ENCODE measurements around the gene TMEM150A. TPM values are rescaled to one million over a fixed set of nuclear protein-coding genes. Genes with fewer than 3 reads are reported as not detected.
"Not testable (repeated sequence)": the region's sequence is repeated elsewhere in the genome, so short reads cannot be mapped to it uniquely, and the experiment has no call there.

TMEM150A gene
- total RNA-seq, 1 experiment from 2014 or later, result 17.9 TPM

DNA sequence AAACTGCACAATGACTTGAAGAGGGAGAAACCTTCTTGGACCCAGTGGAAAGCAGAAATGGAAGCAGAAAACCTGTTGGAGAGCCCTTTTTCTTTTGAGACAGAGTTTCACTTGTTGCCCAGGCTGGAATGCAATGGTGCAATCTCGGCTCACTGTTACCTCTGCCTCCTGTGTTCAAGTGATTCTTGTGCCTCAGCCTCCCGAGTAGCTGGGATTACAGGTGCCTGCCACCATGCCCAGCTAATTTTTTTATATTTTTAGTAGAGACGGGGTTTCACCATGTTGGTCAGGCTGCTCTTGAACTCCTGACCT, 1.6 kb upstream of the TMEM150A start:
- H3K4me3 ChIP-seq (ENCODE audit: insufficient read depth, low read depth, low read length); H3K27me3 ChIP-seq (ENCODE audit: control insufficient read depth, insufficient read depth, low read length); H3K36me3 ChIP-seq (replicated peaks; ENCODE audit: control insufficient read depth, insufficient read depth, low read length); DNase-seq: not testable (repeated sequence)

DNA sequence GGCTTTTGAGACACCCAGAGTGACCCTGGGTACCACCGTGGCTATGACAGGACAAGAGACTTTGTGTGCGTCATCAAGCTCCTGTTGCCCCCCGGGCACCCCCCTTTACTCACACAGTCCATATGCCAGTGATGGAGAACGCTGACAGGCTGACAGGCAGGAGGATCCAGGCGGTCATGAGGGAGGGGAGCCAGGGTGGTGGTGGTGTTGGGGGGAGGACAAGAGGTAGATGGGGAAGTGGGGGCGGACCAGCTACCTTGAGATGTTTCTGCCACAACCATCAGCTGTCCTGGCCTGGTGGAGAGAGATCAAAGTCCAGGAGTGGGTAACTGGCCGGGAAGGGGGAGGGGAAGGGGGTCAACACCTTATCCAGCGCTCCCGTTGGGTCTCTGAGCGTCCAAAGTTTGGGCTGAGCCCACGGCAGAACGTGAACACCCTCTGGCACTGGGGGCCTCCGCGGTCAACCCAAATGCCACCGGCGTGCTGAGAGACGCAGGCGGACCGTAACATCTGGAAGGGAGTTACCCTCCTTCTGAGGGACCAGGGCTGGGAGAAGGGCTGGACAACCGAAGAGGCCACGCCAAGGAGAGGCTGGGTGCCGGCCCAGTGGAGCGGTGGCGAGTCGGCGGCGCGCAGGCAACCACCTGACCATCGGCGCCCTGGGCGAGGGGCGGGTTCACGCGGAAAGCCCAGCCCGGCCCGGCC, 575 bp downstream of the TMEM150A start:
- Histone ChIP-seq H3K4me3 (ENCODE audit: insufficient read depth, low read depth, low read length) (peak overlapping the region; percentile 94), H3K27me3 (ENCODE audit: control insufficient read depth, insufficient read depth, low read length) (no peaks in the 10 kb centered on the region), H3K36me3 (replicated peaks; ENCODE audit: control insufficient read depth, insufficient read depth, low read length) (peaks cover 4% of the 10 kb centered on the region)
- DNase-seq, result peak; percentile 91

DNA sequence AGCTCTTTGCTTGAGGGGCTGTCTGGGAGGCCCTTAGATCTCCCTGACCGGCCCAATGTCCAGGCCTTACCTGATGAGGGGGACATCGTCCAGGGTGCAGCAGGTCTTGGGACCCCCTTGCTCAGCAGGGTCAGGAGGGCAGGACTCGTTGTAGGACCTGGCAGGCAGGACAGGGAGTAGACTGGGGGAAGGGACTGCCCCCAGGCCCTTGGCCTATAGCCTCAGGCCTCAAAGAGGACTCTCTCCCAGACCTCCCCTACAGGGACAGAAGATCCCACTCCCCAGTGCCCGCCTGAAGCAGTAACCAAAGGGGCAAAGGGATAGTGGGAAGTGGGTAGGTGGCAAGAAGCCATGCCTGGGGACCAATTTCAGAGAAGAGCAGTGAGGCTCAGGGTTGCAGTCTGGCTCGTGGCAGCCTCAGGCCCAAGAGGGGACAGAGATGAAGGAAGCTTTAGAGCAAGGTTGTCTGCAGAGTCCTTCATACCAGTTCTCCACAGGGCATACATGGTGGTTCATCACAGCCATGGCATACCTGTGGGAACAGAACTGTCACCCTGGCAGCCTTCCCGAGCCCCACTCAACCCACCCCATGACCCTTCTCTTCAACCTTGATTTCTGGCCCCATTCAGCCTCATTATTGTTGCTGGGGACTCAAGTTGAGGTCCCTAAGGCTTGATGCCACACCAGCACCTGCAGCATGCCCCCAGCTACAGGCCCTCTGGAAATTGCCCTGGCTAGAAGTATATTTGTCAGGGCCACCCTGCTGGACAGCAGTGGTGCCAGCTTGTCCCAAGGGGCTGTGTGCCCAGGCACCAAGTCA, 1.3 kb downstream of the TMEM150A start:
- Histone ChIP-seq H3K27me3 (ENCODE audit: control insufficient read depth, insufficient read depth, low read length) (no peaks in the 10 kb centered on the region), H3K4me3 (ENCODE audit: insufficient read depth, low read depth, low read length) (no peak overlapping the region; the same call in 1 of the 2 replicates), H3K36me3 (replicated peaks; ENCODE audit: control insufficient read depth, insufficient read depth, low read length) (peaks cover 7% of the 10 kb centered on the region)
- DNase-seq, result peak; percentile 17

DNA sequence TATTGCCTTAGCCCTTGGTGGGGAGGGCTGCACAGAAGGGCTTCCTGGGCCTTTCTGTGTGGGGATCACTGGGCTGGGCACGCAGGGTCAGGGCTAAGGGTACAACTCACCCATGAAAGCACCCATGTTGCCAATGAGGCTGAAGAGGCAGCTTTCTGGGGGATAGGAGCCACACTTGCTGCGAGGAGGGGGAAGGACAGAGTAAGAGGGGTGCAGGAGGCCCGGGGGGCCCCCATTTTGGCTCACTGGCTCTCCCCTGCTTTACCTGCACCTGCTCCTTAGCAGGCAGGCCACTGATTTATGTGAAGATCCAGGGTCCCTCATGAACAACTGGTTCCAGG, 2.3 kb downstream of the TMEM150A start:
- DNase-seq, result peak; percentile 19
- Histone ChIP-seq H3K4me3 (ENCODE audit: insufficient read depth, low read depth, low read length) (no peak overlapping the region), H3K36me3 (replicated peaks; ENCODE audit: control insufficient read depth, insufficient read depth, low read length) (peaks cover 7% of the 10 kb centered on the region), H3K27me3 (ENCODE audit: control insufficient read depth, insufficient read depth, low read length) (no peaks in the 10 kb centered on the region)

DNA sequence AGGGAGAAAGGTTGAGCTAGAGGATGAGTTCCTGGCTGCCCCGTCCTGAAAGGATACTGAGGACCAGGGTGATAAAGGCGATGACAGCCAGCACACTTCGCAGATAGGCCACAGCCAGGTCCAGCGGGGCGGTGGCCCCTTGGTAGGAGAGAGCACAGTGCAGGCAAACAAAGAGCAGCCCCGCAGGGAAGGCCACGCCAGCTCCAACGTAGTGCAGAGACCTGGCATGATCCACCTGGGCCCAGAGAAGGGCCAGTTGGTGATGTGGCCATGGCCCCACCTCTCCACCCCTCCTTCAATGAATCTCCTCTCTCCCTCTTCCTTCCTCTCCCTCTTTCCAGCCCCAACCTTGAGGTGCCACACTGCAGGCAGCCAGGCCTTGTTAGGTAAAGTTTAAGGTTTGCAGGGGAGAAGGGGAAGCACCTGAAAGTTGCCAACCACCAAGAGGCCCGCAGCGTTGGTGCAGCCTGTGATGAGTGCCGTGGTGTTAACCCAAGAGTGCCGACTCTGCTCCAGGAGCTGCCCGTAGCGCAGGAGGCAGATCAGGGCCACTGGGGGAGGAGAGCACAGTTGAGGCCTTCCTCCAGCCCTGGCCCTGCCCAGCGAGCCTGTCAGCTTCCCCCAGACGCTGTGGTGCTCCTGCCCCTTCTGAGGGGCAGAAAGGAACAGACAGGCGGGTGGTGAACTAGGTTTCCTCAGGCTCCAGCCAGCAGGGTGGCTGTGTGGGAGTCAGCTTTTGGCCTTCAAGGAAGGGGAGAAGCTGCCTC, 2.8 kb downstream of the TMEM150A start:
- peaks cover 7% of the 10 kb centered on the region for H3K36me3 ChIP-seq (replicated peaks; ENCODE audit: control insufficient read depth, insufficient read depth, low read length)
- H3K27me3 ChIP-seq (ENCODE audit: control insufficient read depth, insufficient read depth, low read length), result no peaks in the 10 kb centered on the region
- DNase-seq, result peak; percentile 20
- no peak overlapping the region for H3K4me3 ChIP-seq (ENCODE audit: insufficient read depth, low read depth, low read length)

DNA sequence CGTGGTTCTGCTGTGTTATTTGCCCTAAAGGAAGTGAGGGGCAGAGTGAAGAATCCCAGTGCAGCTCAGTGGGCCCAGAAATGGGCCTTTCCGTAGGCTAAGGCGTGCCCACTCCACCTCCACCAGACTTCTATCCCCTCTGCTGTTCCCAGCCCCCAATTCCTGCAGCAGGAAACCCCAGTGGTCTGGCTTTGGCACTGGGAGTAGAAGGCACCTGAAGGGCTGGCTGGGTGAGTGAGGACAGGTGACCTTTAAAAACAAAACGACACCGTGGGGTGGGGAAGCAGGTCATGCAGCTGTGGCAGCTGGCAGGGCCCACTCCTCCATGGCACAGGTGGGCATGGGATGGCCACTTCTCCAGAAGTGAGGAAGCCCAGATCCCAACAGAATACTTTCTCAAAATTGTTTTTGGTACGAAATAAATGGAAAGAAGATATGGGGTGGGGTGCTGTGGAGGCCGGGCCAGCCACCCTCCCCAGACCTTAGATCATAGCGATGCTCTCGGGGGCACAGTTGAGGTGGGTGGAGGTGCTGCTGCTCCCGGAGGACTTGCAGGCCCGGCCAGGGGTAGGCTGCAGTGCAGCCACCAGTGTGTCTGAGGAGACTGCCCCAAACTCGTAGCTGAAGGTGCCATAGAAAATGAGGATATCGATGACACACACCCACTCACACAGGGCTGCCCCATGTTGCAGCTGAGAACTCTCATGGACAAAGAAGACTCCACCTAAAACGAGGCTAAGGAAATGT, 3.7 kb downstream of the TMEM150A start:
- no peak overlapping the region for H3K4me3 ChIP-seq (ENCODE audit: insufficient read depth, low read depth, low read length)
- peaks cover 7% of the 10 kb centered on the region for H3K36me3 ChIP-seq (replicated peaks; ENCODE audit: control insufficient read depth, insufficient read depth, low read length)
- H3K27me3 ChIP-seq (ENCODE audit: control insufficient read depth, insufficient read depth, low read length), result no peaks in the 10 kb centered on the region
- DNase-seq, result peak; percentile 19

DNA sequence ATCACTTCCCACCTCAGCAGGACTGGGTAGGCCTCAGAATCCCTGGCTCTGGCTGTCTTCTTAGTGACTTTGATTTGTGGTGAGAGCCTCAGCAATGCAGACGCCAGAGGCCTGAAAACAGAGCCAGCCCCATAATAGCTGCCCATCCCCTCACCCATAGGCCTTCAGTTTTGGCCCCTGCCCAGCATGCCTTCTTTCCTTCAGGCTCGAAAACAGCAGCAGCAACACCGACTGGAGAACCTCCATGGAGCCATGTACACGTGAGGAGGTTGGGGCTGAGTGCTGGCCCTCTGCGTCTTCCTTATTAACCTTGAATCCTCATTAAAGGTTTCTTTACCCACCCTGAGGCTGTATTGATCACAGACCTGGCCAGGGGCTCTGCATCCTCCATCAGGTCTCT, 5.3 kb downstream of the TMEM150A start:
- Histone ChIP-seq H3K27me3 (ENCODE audit: control insufficient read depth, insufficient read depth, low read length) (no peaks in the 10 kb centered on the region), H3K4me3 (ENCODE audit: insufficient read depth, low read depth, low read length) (no peak overlapping the region), H3K36me3 (replicated peaks; ENCODE audit: control insufficient read depth, insufficient read depth, low read length) (peaks cover 7% of the 10 kb centered on the region)
- no peak for DNase-seq

DNA sequence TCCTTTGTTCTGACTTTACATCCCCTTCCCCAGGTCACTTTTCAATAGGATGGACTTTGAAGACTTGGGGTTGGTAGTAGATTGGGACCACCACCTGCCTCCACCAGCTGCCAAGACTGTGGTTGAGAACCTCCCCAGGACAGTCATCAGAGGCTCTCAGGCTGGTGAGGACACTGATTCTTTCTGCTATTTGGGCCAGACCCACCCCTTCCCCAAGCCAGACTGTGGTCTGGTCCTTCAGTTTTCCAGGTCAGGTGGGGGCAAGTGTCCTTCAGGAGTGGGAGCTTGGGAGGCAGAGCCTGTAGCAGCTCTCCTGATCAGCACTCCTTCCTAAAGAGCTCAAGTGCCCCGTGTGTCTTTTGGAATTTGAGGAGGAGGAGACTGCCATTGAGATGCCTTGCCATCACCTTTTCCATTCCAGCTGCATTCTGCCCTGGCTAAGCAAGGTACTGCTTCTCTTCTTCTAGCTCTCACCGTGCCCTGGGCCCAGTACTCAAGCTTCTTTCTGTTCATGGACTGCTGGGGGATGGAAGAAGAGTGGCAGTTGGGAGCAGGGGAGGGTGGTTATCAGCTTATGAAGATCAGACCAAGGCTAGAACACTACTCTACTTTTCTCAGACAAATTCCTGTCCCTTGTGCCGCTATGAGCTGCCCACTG, 5.9 kb downstream of the TMEM150A start:
- no peak for DNase-seq
- Histone ChIP-seq H3K4me3 (ENCODE audit: insufficient read depth, low read depth, low read length) (no peak overlapping the region; the same call in 1 of the 2 replicates), H3K36me3 (replicated peaks; ENCODE audit: control insufficient read depth, insufficient read depth, low read length) (peaks cover 7% of the 10 kb centered on the region), H3K27me3 (ENCODE audit: control insufficient read depth, insufficient read depth, low read length) (no peaks in the 10 kb centered on the region)

DNA sequence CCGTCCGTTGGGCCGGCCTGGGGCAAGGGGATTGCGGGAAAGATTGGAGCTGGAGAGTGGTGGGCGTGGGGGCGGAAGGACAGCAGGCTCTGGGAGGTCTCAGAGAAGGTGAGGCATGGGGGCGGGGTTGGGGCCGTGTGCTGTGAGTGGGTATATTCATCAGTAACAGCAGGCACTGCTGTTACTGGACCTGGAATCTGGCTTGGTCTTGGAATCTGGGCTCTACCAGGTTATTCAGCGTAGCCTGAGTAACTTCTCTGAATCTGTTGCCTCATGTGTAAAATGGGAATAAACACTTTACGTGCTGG, 6.5 kb downstream of the TMEM150A start:
- H3K27me3 ChIP-seq (ENCODE audit: control insufficient read depth, insufficient read depth, low read length), result no peaks in the 10 kb centered on the region
- peak; percentile 79 for DNase-seq

DNA sequence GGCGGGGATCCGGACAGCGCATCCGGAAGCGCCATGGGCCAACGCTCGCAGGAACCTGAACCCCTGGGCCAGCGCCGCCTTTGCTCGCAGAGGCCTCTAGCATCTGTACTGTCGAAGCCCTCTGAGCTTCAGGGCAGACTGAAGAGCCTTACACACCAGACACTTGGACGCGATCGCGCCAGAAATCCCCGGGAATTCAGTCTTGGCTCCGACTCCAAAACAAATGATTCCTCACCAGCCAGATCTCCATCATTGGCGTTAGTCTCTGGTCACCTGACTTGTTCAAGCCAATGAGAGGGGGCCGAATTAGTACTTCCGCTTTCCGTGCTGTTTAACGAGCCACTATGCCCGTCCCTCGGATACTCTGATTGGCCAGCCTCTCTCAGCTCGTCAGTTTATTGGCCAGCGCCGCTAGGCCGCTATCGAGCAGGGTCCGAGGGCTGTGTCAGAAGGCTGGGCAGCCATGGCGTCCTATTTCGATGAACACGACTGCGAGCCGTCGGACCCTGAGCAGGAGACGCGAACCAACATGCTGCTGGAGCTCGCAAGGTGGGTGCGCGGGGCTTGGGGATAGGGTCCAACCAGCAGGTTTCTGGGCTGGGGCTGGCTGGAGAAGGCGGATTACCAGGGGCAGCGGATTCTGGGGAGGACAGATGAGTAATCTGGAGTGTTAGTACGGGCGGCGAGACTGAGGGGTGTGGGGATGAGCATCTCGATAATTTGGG, 7.0 kb downstream of the TMEM150A start, which contains the start of gene RNF181:
TSS of gene RNF181 (plus strand) at position 445 of the 725 bp plus-strand sequence. CDS start at position 464, 19 bp downstream.
- peak; percentile 98 for DNase-seq
- no peaks in the 10 kb centered on the region for H3K27me3 ChIP-seq (ENCODE audit: control insufficient read depth, insufficient read depth, low read length)
- H3K4me3 ChIP-seq (ENCODE audit: insufficient read depth, low read depth, low read length), result peak within 1 kb of the TSS; percentile 87
- peaks cover 7% of the 10 kb centered on the region for H3K36me3 ChIP-seq (replicated peaks; ENCODE audit: control insufficient read depth, insufficient read depth, low read length)

More for the DNA sequence above, 6.5 kb downstream of the TMEM150A start:
- Histone ChIP-seq H3K4me3 (ENCODE audit: insufficient read depth, low read depth, low read length) (peak overlapping the region; percentile 87), H3K36me3 (replicated peaks; ENCODE audit: control insufficient read depth, insufficient read depth, low read length) (peaks cover 7% of the 10 kb centered on the region)

DNA sequence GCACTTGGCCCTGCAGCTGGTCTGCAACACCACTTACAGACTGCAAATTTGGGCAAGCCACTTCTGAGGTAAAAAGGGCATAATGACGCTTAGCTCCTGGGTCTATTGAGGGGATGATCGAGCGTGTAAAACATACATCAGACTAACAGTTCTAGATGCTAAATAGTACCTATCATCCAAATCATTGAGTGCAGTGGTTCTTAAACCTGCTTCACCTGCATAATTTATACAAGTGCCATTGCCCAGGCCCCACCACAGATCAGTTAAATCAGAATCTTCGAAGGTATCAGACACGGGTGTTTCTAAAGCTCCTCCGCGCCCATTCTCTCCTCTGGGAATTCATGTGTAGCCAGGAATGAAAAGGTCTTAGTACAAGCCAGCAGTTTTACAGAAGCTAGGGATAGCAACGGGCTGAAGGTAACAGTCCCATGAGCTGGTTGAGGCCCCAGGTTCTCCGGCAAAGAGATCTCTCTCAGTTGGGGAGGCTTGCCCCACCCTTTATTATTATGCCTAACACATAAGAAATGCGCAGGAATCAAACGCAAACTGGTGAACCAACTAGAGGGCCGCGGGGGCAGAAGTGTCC, 7.7 kb downstream of the TMEM150A start:
- Histone ChIP-seq H3K27me3 (ENCODE audit: control insufficient read depth, insufficient read depth, low read length) (no peaks in the 10 kb centered on the region), H3K36me3 (replicated peaks; ENCODE audit: control insufficient read depth, insufficient read depth, low read length) (peaks cover 7% of the 10 kb centered on the region), H3K4me3 (ENCODE audit: insufficient read depth, low read depth, low read length) (peak overlapping the region; percentile 87)
- DNase-seq, result no peak

DNA sequence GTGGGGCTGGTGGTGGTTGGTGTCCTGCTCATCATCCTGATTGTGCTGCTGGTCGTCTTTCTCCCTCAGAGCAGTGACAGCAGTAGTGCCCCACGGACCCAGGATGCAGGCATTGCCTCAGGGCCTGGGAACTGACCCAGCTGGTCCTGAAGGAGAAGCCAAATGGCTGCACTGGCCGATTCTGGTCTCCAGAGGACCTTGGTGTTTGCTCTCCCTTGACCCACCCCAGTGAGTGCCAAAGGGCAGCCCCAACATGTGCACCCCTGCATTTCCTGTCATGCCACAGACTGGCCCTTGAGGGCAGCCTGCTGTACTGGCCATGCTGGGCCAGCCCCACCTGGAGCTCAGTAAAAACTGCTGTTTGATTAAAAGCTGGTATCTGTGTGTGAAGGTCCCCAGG, 9.5 kb downstream of the TMEM150A start:
- Histone ChIP-seq H3K36me3 (replicated peaks; ENCODE audit: control insufficient read depth, insufficient read depth, low read length) (peaks cover 7% of the 10 kb centered on the region), H3K27me3 (ENCODE audit: control insufficient read depth, insufficient read depth, low read length) (no peaks in the 10 kb centered on the region), H3K4me3 (ENCODE audit: insufficient read depth, low read depth, low read length) (no peak overlapping the region)
- no peak for DNase-seq

DNA sequence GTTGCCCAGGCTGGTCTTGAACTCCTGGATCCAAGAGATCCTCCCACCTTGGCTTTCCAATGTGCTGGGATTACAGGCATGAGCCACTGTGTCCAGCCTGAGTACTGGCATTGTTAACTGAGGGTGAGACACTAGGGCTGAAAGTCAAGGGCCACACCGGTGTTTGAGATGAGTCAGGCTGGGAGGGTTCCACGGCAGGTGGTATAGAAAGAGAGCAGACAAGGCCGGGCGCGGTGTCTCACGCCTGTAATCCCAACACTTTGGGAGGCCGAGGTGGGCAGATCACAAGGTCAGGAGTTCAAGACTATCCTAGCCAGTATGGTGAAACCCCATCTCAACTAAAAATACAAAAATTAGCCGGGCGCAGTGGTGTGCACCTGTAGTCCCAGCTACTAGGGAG, 10.2 kb downstream of the TMEM150A start:
- not testable (repeated sequence) for H3K27me3 ChIP-seq (ENCODE audit: control insufficient read depth, insufficient read depth, low read length); H3K36me3 ChIP-seq (replicated peaks; ENCODE audit: control insufficient read depth, insufficient read depth, low read length); DNase-seq; H3K4me3 ChIP-seq (ENCODE audit: insufficient read depth, low read depth, low read length)

Measured in H7 (cell line).